Measurements from ENCODE around the gene UBE2D1. TPM values are rescaled to one million over a fixed set of nuclear protein-coding genes. Genes with fewer than 3 reads are reported as not detected.

The UBE2D1 gene
- polyA plus RNA-seq, 3 donors: 34.1 to 46.7 (median 35.7) TPM

DNA sequence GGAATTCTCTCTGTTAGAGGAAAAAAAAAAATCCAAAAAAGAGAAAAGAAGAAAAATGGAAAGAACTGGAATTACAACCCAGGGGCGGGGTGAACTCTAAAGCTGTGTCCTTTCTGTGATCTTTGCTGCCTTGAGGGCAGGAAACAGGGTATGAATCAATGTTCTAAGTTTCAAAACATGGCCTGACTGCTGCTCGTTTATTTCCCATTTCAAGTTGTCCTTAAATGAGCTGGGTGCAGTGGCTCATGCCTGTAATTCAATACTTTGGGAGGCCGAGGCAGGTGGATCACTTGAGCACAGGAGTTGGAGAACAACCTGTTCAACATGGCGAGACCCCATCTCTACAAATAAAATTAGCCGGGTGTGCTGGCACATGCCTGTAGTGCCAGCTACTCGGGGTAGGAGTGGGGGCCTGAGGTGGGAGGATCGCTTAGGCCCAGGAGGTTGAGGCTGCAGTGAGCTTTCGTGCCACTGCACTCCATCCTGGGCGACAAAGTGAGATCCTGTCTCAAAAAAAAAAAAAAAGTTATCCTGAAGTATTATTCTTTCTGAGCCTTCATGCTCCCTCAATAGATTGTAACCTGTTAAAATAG is 25.7 kb downstream of the UBE2D1 start:
- no peak for DNase-seq (ENCODE audit: extremely low read depth in 1 of 11, low read depth in 9 of 11, low spot score in 4 of 11)

DNA sequence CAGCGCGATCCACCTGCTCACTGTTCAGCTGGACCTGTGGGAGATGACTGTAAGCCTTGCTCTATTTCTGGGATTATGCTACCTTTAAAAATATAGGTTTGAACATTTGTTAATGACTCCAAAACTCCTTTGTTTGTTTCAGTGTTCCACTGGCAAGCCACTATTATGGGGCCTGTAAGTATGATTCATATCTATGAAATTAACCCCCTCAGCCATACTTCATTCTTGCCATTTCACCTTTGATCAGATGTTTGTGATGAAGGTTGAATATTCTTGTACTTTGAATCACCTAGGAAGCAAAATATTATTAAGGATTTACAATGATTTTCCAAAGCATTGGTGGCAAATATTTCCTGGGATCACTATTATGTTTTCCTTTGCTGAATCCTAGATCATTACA is 26.5 kb downstream of the UBE2D1 start:
- no peak for DNase-seq (ENCODE audit: extremely low read depth in 1 of 11, low read depth in 9 of 11, low spot score in 4 of 11)

DNA sequence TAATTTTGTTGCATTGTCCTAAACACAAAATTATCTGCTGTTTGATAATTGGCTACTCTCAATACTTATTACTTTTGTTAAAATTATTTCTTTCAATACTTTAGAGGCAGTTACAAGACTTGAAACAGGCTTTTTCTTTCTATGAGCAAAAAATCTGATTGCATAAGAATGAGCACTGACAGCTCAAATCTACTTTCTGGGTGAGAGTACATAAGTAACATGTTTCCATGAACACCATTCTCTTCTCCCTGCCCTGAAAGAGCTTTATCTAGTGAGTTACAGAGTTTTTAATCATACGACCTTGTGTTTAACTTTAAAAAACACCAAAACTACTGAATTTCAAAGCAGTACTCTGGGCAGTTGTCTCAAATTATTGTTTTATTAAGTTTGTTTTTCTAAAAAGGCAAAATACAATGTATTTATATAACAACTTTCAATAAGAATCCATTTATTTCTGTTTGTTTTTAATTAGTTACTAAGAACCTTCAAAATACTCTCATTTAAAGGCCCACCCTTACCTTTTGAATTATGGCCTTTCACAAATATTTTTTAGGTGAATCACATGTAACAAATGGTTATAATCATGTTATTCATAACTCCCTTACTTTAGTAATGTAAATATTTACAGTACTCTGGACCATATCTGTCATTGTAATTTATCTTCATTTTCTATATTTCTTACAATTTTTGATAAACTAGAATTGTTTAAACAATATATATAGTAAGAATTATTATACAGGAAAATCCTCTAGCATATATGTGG is 27.4 kb downstream of the UBE2D1 start:
- DNase-seq (ENCODE audit: extremely low read depth in 1 of 11, low read depth in 9 of 11, low spot score in 4 of 11): no peak

DNA sequence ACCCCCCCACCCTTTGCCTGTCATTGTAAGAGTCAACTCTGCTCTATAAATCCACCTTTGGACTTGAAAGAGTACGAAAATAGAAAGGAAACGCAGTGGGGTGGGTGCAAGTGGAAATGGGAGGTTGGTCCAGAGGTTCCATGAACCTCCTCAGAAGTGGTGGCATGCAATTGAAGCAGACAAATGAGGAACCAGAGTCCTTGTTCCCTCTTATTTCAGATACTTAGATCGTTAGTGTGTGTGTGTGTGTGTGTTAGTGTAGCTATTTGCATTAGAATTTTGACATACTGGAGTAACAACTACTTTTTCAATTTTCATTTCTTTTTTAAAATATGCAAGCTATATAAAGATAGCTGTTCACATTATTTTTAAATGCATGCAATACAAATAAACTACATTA is 32.3 kb downstream of the UBE2D1 start:
- no peak for DNase-seq (ENCODE audit: extremely low read depth in 1 of 11, low read depth in 9 of 11, low spot score in 4 of 11)

DNA sequence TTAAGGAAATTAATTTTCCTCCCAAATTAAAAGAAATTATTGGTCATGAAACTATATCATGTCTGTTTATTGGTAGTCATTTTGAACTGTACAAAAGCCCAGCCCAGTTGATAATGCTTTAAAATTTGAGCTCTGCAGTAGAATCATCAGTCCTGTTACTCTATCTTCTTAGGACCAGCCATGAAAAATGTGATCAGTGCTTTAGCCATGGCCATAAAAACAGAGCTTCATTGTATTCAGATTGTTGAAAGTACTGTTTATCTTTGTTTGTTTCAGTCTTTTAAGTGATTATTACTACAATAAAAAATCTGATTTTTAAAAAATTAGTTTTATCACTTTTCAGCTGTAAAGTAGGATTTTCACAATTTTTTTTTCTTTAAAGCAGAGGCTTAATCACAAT is 36.7 kb downstream of the UBE2D1 start:
- no peak for DNase-seq (ENCODE audit: extremely low read depth in 1 of 11, low read depth in 9 of 11, low spot score in 4 of 11)

DNA sequence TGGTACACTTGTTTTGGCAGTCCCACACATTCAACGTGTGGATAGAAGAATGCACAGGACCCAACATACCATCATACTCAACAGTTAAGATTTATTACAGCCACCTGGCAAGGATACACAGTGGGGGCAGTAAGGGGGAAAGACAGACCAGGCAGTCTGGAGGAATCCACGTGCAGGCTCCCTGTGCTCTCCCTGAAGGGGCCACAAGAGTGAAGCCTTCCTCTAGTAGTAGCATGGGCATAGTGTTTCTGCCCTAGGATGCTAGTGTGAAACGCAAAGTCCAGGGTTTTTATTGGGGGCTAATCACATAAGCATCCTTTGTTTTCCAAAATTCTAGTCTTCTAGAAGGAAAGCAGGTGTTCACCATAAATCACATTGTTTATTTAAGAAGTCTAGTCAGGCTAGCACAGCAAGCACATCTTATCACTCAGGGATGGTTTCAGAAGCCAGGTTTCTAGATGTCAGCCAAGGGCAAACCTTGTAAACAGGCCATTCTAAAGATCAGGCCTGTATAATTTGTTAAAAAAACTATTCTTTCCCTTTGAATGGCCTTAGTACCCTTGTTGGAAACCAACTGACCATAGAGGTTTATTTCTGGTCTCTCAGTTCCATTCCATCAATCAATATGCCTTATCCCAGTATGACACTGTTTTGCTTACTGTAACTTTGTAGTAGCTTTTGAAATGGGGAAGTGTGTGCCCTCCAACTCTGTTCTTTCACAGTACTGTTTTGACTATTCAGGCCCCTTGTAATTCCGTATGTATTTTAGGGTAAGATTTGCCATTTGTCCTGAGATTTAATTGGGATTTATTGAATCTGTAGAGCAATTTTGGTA is 38.0 kb downstream of the UBE2D1 start:
- DNase-seq (ENCODE audit: extremely low read depth in 1 of 11, low read depth in 9 of 11, low spot score in 4 of 11): no peak

DNA sequence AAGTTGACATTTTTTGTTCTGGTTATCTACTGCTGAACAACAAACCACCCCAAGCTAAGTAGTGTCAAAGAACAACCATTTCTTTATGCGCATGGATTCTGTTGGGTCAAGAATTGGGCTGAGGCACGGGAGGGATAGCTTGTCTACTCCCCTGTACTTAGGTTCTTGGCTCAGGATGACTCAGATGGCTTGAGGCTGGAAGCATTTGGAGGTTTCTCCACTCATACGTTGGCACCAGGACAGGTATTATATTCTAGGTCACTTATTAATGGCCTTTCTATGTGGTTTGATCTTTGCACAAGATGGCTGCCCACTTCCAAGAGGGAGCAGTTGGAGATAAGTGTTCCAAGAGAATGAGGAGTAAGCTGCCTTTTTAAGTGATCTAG is 38.6 kb downstream of the UBE2D1 start:
- DNase-seq (ENCODE audit: extremely low read depth in 1 of 11, low read depth in 9 of 11, low spot score in 4 of 11): no peak

DNA sequence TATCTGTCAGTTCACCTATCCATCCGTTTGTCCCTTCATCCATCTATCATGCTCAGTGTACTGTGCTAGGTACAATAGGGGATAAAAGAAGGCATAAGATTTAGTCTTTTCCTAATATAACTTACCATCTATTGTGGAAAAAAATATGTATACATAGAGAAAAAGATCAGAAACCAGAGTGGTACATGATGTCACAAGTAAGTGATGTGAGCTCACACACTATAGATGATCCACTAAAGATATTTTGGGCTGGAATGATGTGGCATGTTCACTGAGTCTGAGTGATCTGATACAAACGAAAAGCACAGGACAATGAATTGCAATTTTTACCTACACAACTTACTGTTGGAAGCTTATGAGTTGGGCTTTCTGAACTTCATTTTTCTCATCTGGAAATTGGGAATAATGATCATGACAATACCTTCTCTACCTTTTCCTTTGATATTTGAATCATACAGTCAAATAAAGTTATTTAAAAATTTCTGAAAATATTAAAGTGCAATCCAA is 47.7 kb downstream of the UBE2D1 start:
- DNase-seq (ENCODE audit: extremely low read depth in 1 of 11, low read depth in 9 of 11, low spot score in 4 of 11): no peak

DNA sequence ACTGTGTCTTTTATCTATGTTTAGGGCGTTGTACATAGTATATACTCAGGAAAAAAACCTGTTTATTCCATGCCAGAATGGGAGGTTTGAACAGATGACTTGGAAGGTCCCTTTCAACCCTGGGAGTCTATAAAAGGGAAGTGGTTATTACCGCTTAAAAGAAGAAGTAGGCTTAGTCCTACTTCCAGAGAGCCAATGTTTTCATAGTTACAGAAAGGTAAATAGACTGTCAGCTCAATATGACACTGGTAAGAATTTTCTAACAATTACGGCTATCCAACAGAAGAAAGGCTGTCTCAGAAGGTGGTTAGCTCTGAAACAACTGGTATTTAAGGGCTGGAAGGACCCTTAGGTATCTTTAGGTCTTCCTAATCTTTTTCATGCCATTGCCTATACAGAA is 49.3 kb downstream of the UBE2D1 start:
- no peak for DNase-seq (ENCODE audit: extremely low read depth in 1 of 11, low read depth in 9 of 11, low spot score in 4 of 11)

DNA sequence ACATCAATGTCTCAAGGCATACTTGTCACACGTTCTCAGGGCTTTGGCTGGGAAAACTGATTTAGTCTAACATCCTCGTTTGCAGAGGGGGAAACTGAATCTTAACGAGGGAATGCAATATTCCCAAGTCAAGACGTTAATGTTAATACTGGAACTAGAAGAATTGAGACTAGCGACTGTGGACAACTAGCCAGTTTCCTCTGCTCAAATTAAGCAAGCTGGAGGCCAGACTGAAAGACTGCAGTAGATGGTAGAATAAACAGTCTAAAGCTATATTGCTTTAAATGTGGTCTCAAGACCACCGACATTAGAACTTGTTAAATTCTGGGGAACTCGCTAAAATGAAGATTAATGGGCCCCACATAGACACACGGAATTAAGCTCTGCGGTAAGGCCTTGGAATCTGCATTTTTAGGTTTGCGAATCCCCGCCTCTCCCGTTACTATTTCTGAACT is 49.8 kb downstream of the UBE2D1 start:
- DNase-seq (ENCODE audit: extremely low read depth in 1 of 11, low read depth in 9 of 11, low spot score in 4 of 11): peak in 2 of 11 donors; percentile 3 to 10

DNA sequence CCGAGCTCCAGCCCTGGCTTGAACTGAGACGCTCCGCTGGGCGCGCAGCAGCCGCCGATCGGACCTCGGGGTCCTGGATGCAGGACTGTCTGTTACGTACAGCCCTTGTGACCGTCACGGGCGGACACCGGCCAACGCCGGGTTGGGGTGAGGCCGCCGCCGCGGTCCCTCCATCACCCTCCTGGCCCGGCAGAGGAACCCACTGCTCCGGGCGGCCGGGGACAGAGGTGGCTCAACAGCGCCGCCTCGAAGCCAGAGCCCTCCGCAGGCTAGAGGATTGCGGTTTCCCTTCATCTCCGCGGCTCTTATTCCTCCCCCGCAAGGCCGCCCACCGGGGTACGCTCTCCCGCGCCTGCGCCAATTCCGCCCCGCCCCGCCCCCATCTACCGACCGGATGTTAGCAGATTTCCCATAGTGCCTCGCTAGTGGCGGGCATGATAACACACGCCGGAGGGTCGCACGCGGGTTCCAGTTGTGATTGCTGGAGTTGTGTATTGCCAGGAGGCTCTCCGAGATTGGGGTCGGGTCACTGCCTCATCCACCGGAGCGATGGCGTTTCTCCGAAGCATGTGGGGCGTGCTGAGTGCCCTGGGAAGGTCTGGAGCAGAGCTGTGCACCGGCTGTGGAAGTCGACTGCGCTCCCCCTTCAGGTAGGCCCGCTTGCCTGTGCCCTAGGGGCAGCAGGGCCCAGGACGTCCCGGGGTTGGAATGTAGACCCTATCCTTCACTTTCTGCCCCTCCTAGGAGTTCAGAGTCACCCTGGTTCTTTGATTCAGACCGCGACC is 50.4 kb downstream of the UBE2D1 start, which contains the start of gene TFAM:
TSS of gene TFAM (plus strand) at position 412 of the 785 bp plus-strand sequence. CDS start at position 550, 138 bp downstream.
- peak; percentile 75 to 93 (median 89) for DNase-seq (ENCODE audit: extremely low read depth in 1 of 11, low read depth in 9 of 11, low spot score in 4 of 11)

DNA sequence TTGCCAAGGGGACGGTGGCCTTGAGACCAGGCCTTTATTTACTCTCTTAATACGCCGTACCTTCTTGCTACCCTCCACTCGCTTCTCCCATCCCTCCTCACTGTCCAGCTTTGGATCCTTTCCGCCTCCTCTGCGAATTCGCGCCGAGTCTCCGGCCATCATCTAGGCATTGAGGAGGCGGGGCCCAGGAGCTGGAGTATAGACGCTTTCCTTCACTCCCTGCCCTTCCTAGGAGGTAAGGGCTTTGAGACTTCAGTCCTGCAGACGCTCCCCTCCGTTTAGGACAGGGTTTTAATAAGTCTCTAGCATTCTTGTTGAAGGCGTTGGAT is 50.9 kb downstream of the UBE2D1 start:
- peak in 4 of 11 donors; percentile 3 to 15 (median 4) for DNase-seq (ENCODE audit: extremely low read depth in 1 of 11, low read depth in 9 of 11, low spot score in 4 of 11)

DNA sequence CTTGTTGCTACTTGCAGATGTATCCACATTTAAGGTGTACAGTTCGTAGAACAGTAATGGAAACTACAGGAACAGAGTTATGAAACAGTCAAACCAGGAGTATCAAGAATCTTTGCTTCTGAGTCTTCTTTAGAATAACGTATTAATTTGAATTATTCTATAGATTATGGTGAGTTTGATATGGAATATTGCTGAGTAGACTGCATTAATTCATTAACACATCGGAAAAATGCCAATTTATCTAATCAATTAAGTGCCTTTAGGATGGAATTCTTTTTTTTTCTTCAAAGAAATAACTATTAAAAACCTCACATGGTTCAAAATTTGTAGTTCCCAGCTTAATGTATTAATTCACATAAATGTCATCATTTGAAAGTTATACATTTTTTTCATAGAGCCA is 54.2 kb downstream of the UBE2D1 start:
- no peak for DNase-seq (ENCODE audit: extremely low read depth in 1 of 11, low read depth in 9 of 11, low spot score in 4 of 11)

DNA sequence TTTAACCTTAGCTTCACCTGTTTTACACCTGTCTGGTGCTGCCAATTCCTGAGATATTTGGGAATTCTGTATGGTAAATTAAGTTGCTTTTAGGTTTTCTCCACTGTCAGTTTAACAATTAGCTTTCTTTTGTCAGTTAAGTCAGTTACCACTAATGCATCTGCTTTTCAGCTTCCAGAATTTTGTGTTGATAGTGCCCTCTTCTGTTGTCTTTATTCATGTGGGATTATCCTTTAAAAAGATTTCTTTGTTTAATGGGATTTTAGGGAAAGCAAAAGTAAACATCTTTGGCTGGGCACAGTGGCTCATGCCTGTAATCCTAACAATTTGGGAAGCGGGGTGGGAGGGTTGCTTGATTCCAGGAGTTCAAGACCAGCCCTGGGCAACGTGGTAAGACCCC is 58.5 kb downstream of the UBE2D1 start:
- no peak for DNase-seq (ENCODE audit: extremely low read depth in 1 of 11, low read depth in 9 of 11, low spot score in 4 of 11)

DNA sequence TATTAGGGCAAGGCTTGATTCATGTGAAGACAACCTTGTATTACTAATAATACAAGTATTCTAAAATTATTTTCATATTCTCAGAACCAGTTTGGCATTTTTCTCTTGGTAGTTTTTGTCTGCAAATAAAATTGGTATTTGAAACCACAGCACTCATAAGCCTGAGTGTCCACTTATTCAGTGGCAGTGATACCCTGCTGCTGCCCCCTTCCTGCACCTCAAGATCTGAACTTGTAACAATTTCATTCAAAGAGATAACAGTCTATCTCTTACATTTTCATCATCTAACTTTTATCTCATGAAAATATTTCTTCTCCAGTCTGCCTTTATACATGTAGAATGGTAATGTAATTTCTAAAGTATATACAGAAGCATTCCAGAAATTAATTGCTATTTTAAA is 59.7 kb downstream of the UBE2D1 start:
- no peak for DNase-seq (ENCODE audit: extremely low read depth in 1 of 11, low read depth in 9 of 11, low spot score in 4 of 11)

DNA sequence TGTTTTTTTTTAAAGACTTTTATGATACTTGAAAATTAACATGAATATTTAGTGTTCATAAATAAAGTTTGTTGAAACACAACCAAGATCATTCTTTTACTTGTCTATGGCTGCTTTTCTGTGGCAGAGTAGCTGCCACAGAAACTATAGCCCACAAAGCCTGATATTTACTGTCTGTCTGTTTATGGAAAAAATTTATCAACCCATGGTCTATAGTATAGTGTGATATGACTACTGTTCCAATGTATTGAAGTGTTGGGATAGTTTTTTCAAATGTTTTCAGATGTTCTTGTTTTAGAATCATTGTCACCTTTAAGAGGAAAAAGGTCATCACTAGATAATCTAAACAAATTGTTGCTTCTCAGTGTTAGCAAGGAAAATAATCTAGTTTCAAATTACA is 61.3 kb downstream of the UBE2D1 start:
- no peak for DNase-seq (ENCODE audit: extremely low read depth in 1 of 11, low read depth in 9 of 11, low spot score in 4 of 11)

DNA sequence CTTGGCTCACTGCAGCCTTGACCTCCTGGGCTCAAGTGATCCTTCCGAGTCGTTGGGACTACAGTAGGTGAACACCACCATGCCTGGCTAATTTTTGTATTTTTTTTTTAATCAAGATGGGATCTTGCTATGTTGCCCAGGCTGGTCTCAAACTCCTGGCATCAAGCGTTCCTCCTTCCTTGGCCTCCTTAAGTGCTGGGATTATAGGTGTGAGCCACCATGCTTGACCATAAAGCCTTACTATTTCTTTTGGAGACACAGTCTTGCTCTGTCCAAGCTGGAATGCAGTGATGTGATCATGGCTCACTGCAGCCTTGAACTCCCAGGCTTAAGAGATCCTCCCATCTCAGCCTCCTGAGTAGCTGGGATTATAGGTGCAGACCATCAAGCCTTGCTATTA is 63.0 kb downstream of the UBE2D1 start:
- no peak for DNase-seq (ENCODE audit: extremely low read depth in 1 of 11, low read depth in 9 of 11, low spot score in 4 of 11)

DNA sequence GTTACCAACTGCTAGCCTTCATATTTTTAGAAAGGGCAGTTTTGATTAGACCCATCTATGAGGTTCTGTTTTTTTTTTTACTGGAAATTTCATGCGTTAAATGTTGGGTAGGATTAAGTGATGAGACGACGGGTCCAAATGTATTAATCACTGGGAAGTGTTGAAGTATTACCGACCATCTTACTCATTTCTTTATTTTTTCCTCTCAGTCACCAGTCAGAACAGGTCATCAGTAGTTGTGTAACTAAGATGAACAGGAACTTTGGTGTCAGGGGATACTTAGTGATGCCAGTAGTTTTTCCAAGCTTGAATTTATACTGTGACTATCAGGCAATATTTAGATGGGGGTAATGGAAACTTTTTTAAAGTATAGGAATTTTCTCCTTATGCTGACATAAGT is 64.6 kb downstream of the UBE2D1 start:
- DNase-seq (ENCODE audit: extremely low read depth in 1 of 11, low read depth in 9 of 11, low spot score in 4 of 11): no peak

DNA sequence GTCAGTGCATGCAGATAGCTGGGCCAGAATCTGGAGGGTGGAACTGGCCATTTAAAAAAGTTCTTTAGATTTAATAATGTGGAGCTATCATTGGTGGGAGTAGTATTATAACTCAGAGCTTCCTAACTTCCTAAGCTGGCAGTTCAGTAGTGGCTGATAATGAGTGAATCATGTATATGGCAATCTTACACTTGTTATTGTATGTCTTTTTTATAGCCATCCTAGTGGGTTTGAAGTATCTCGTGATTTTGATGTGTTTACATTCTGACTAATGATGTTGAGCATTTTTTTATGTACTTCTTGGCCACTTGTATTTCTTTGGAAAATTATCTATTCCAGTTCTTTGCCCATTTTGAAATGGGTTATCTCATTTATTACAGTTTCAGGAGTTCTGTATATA is 65.8 kb downstream of the UBE2D1 start:
- DNase-seq (ENCODE audit: extremely low read depth in 1 of 11, low read depth in 9 of 11, low spot score in 4 of 11): no peak

Measured in renal cortex interstitium (tissue), 11 donors.